CD4-positive, alpha-beta T cell (primary cell): Measurements from ENCODE around the gene MANSC1. TPM values are rescaled to one million over a fixed set of nuclear protein-coding genes. Genes with fewer than 3 reads are reported as not detected.

Experiments used
- ATAC-seq: fragments of 200-7000 bp; cut with Tn5 transposase; one replicate; pipeline ENCODE4 v1.10.0; 2022; ENCODE audit warnings: mild to moderate bottlenecking; ENCODE audit not compliant: poor library complexity
- CTCF ChIA-PET: fragments of 350-600 bp; sonication (Branson Sonifier 250); formaldehyde crosslinking; loops from one replicate; lab custom pipeline; 2021; ENCODE audit warnings: antibody characterized with exemption, inconsistent platforms; lab: Charles Lee
- POLR2A ChIA-PET: fragments of 350-600 bp; sonication (Branson Sonifier 250); formaldehyde crosslinking; loops from one replicate; lab custom pipeline; 2021; ENCODE audit warnings: antibody characterized with exemption, inconsistent platforms; lab: Charles Lee
- DNase-seq, 14 experiments: peaks; one replicate each; pipeline ENCODE4 v3.0.0-alpha.2; 2013 to 2020; ENCODE audit warnings: mixed read lengths in 2 of 14
- H3K27ac ChIP-seq, 2 donors: one replicate each; pipeline versions ENCODE4 v1.5.1 to v1.7.0; 2013; ENCODE audit warnings: low read length in 2 of 2, low read depth in 1 of 2, mild to moderate bottlenecking in 1 of 2
- H3K27me3 ChIP-seq, 2 experiments: 1 replicate in 1 of 2; 2 replicates in 1 of 2; pipeline versions ENCODE4 v1.6.1 to v1.7.0; 2013; ENCODE audit warnings: low read length in 2 of 2, control low read depth in 1 of 2, mild to moderate bottlenecking in 1 of 2, moderate library complexity in 1 of 2; ENCODE audit not compliant: insufficient read depth in 2 of 2, control insufficient read depth in 1 of 2
- H3K36me3 ChIP-seq: one replicate; pipeline ENCODE4 v1.6.1; 2013; ENCODE audit warnings: low read length, control low read depth; ENCODE audit not compliant: insufficient read depth
- H3K4me1 ChIP-seq: one replicate; pipeline ENCODE4 v1.6.1; 2013; ENCODE audit warnings: low read length, control low read depth; ENCODE audit not compliant: insufficient read depth
- H3K4me3 ChIP-seq: one replicate; pipeline ENCODE4 v1.5.1; 2013; ENCODE audit warnings: mild to moderate bottlenecking, low read length, moderate library complexity
- H3K9me3 ChIP-seq, 2 experiments: 1 replicate in 1 of 2; 2 replicates in 1 of 2; pipeline versions ENCODE4 v1.6.1 to v1.7.0; 2013; ENCODE audit warnings: low read length in 2 of 2, mild to moderate bottlenecking in 2 of 2, control low read depth in 1 of 2, moderate library complexity in 1 of 2; ENCODE audit not compliant: control insufficient read depth in 1 of 2, insufficient read depth in 1 of 2
- H3K27ac Mint-ChIP-seq: one replicate; pipeline ENCODE4 v1.8.0; 2020; ENCODE audit warnings: mixed read lengths
- H3K27me3 Mint-ChIP-seq: one replicate; pipeline ENCODE4 v1.8.0; 2021; ENCODE audit warnings: mixed read lengths
- H3K36me3 Mint-ChIP-seq: one replicate; pipeline ENCODE4 v1.8.0; 2021; ENCODE audit warnings: low read depth, mixed read lengths
- H3K4me1 Mint-ChIP-seq: one replicate; pipeline ENCODE4 v1.8.0; 2021; ENCODE audit warnings: low read depth, mixed read lengths
- H3K4me3 Mint-ChIP-seq: one replicate; pipeline ENCODE4 v1.8.0; 2020; ENCODE audit warnings: mild to moderate bottlenecking, mixed read lengths
- H3K9me3 Mint-ChIP-seq: one replicate; pipeline ENCODE4 v1.8.0; 2020; ENCODE audit warnings: mixed read lengths
- CTCF ChIP-seq: fragments of 200-600 bp; IDR thresholded peaks from one replicate; pipeline ENCODE4 v1.8.0; 2022; ENCODE audit warnings: antibody characterized with exemption, mild to moderate bottlenecking
- intact Hi-C, 2 experiments: fragments of 100-400 bp; cut with DNase I in 1 of 2; cut with micrococcal nuclease in 1 of 2; formaldehyde crosslinking; loops; one replicate each; pipeline versions ENCODE4 v1.15.1 to v1.9.0; 2023 to 2025; cut with DNase I, micrococcal nuclease
- total RNA-seq, 174 experiments: library from RNA in 2 of 174; stranded (reverse) in 2 of 174; gene quantifications; one replicate each; pipeline ENCODE4 v1.2.3 and lab custom pipeline; 2021 to 2026

Gene MANSC1
- total RNA-seq, 2 experiments from 2014 or later: 0.33 to 0.45 TPM

DNA sequence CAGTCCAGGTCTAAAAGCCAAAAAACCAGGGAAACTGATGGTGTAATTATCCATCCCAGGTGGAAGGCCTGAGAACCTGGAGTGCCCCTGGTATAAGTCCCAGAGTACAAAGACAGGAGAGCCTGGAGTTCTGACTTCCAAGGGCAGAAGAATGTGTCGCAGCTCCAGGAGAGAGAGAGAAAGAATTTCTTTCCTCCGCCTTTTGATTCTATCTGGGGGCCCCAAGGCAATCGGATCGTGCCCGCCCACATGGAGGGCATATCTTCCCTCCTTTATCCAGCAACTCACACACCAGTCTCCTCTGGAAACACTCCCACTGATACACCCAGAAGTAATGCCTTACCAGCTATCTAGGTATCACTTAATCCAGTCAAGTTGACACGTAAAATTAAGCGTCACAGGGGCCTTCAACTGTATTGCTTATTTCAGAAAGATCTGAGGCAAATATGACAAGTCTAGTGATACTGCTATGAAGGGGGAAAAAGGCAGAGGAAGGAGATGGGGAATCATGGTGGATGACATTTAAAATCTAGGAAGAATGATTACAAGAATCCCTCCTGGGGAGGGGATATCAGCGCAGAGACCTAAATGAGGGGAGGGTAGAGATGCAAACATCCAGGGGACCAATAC lies 52.7 kb downstream of the MANSC1 start:
- intact Hi-C loops: no loop called here
- H3K9me3 ChIP-seq: no peaks in the 10 kb centered on the region
- Mint-ChIP-seq H3K4me3 (no peak overlapping the region), H3K9me3 (no peaks in the 10 kb centered on the region), H3K36me3 (no peaks in the 10 kb centered on the region), H3K27ac (no peak overlapping the region), H3K4me1 (no peaks in the 10 kb centered on the region), H3K27me3 (no peaks in the 10 kb centered on the region)
- TF ChIP-seq CTCF: no peak
- H3K4me1 ChIP-seq: no peaks in the 10 kb centered on the region
- H3K27me3 ChIP-seq: no peaks in the 10 kb centered on the region
- H3K27ac ChIP-seq: no peak overlapping the region
- ChIA-PET CTCF (no interaction called here), POLR2A (no interaction called here)
- ATAC-seq (no peak), DNase-seq (no peak)
- no peak overlapping the region for H3K4me3 ChIP-seq
- no peaks in the 10 kb centered on the region for H3K36me3 ChIP-seq

DNA sequence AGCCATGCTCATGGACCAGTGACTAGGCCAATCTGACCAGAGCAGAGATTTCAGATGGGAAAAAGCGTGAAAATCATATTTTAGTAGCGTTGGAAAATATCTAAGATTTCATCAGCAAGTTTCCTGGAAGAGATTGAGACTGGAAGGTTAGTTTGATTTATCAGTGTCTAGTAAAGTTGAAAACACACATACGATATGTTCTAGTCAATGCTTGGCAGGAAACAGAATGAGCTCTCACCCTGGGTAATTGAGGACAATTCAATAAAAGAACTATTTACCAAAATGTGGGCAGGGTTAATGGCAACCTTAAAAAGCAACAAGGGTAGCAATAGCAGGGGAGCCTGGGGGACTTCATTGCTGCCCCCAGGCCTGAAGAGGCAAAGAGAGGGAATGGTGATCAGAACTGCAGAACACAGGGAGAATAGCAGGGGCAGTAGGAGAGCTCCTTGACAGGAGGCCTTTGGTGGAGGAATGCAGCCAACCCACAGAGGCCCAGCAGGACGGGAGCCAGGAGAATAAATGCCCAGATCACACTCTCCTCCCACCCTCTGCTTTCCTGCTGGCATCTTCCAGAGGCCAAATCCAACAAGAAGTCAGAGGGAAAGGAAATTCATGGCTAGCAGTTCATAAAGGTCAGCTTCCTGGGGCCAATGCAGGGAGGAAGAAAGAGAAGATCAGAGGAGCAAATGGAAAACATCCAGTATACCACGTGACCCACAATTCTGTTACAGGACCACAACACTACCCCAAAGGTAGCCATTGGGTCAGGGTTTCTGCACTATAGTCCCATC lies 55.6 kb downstream of the MANSC1 start:
- no peak overlapping the region for H3K27ac Mint-ChIP-seq
- intact Hi-C loops: no loop called here
- POLR2A ChIA-PET: no interaction called here
- Histone ChIP-seq H3K36me3 (no peaks in the 10 kb centered on the region), H3K4me3 (no peak overlapping the region), H3K4me1 (no peaks in the 10 kb centered on the region), H3K27ac (no peak overlapping the region), H3K27me3 (no peaks in the 10 kb centered on the region), H3K9me3 (no peaks in the 10 kb centered on the region)
- no peaks in the 10 kb centered on the region for H3K36me3 Mint-ChIP-seq
- no peaks in the 10 kb centered on the region for H3K9me3 Mint-ChIP-seq
- H3K4me1 Mint-ChIP-seq: peaks cover 13% of the 10 kb centered on the region
- ATAC-seq: no peak
- DNase-seq: no peak
- H3K4me3 Mint-ChIP-seq: no peak overlapping the region
- no peak for TF ChIP-seq CTCF
- CTCF ChIA-PET: no interaction called here
- H3K27me3 Mint-ChIP-seq: no peaks in the 10 kb centered on the region

DNA sequence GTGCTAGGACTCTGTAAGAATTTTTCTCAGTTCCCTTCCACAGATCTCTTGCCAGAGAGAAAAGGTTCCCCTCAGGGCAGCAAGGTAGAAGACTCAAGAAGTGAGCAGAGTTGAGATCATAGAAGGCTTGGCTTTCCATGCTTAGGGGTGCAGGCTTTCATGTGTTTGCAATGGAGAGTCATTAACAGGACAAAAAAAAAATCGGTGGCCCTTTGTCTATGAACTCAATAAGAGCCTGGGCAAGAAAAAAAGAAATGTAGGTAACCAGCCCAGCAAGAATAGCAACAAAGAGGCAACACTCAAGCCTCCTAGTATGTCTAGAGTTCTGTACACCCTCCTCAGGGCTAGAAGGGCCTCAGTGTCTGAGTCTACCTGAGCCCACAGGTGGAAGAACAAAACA lies 59.8 kb downstream of the MANSC1 start:
- no peak for TF ChIP-seq CTCF
- CTCF ChIA-PET: no interaction called here
- peaks cover 3% of the 10 kb centered on the region for H3K27me3 Mint-ChIP-seq
- ATAC-seq (no peak), DNase-seq (no peak)
- no peaks in the 10 kb centered on the region for H3K4me1 ChIP-seq
- peaks cover 13% of the 10 kb centered on the region for H3K4me1 Mint-ChIP-seq
- H3K27me3 ChIP-seq: no peaks in the 10 kb centered on the region
- H3K36me3 Mint-ChIP-seq: no peaks in the 10 kb centered on the region
- no peaks in the 10 kb centered on the region for H3K36me3 ChIP-seq
- POLR2A ChIA-PET: no interaction called here
- H3K27ac ChIP-seq: no peak overlapping the region
- intact Hi-C loops: no loop called here
- H3K9me3 ChIP-seq: no peaks in the 10 kb centered on the region
- H3K27ac Mint-ChIP-seq: no peak overlapping the region
- no peak overlapping the region for H3K4me3 Mint-ChIP-seq
- no peak overlapping the region for H3K4me3 ChIP-seq
- H3K9me3 Mint-ChIP-seq: no peaks in the 10 kb centered on the region
